G401.6 (cell line): ENCODE data around the gene PAPPA.

Experiments used
- FAIRE-seq: peaks from 2 replicates; lab custom pipeline; 2012; peaks lifted over from hg19 to GRCh38; lab: Jason Lieb, UNC

PAPPA gene

GRCh38 chr9:116383133-116383532, 229.5 kb downstream of the PAPPA start:
- no peak for FAIRE-seq

- no peak for FAIRE-seq
Observed at GRCh38 chr9:116383936-116384335, 230.3 kb downstream of the PAPPA start.

- no peak for FAIRE-seq
Observed at GRCh38 chr9:116387934-116388698, 234.5 kb downstream of the PAPPA start.

GRCh38 chr9:116389541-116390302, 236.1 kb downstream of the PAPPA start:
- no peak for FAIRE-seq

- no peak for FAIRE-seq
Observed at GRCh38 chr9:116390303-116391228, 237.0 kb downstream of the PAPPA start.

GRCh38 chr9:116391306-116391900, 237.8 kb downstream of the PAPPA start:
- no peak for FAIRE-seq

- FAIRE-seq: no peak
Observed at GRCh38 chr9:116393198-116393597, 239.6 kb downstream of the PAPPA start.

- FAIRE-seq: no peak
Observed at GRCh38 chr9:116394070-116394469, 240.5 kb downstream of the PAPPA start.

GRCh38 chr9:116394894-116395698, 241.5 kb downstream of the PAPPA start:
- no peak for FAIRE-seq

GRCh38 chr9:116395699-116396037, 242.1 kb downstream of the PAPPA start:
- FAIRE-seq: no peak

- no peak for FAIRE-seq
Observed at GRCh38 chr9:116403171-116403570, 249.6 kb downstream of the PAPPA start.

GRCh38 chr9:116404228-116404627, 250.6 kb downstream of the PAPPA start:
- no peak for FAIRE-seq

GRCh38 chr9:116405321-116405720, 251.7 kb downstream of the PAPPA start:
- no peak for FAIRE-seq

- no peak for FAIRE-seq
Observed at GRCh38 chr9:116406469-116406868, 252.9 kb downstream of the PAPPA start.

- FAIRE-seq: no peak
Observed at GRCh38 chr9:116409129-116409528, 255.5 kb downstream of the PAPPA start.

- FAIRE-seq: no peak
Observed at GRCh38 chr9:116409638-116410037, 256.0 kb downstream of the PAPPA start.

- FAIRE-seq: no peak
Observed at GRCh38 chr9:116411506-116411905, 257.9 kb downstream of the PAPPA start.

GRCh38 chr9:116414374-116414773, 260.8 kb downstream of the PAPPA start:
- no peak for FAIRE-seq

GRCh38 chr9:116416421-116416820, 262.8 kb downstream of the PAPPA start:
- no peak for FAIRE-seq

- no peak for FAIRE-seq
Observed at GRCh38 chr9:116417464-116417863, 263.9 kb downstream of the PAPPA start.

GRCh38 chr9:116419181-116419580, 265.6 kb downstream of the PAPPA start:
- no peak for FAIRE-seq
